Stimulated activated CD4-positive, alpha-beta T cell treated with anti-CD3 and anti-CD28 coated beads, TNF-alpha, amount 100 ng/mL, for 1 hour (primary cell): ENCODE measurements around the gene HOXB3.
"Not testable (repeated sequence)": the region's sequence is repeated elsewhere in the genome, so short reads cannot be mapped to it uniquely, and the experiment has no call there.

ENCODE experiments used
- DNase-seq, 3 donors: peaks; one replicate each; pipeline ENCODE4 v3.0.0-alpha.2; 2020; ENCODE audit warnings: low read depth in 3 of 3, low spot score in 1 of 3

The HOXB3 gene

GRCh38 chr17:48546924-48547807 is 42.9 kb downstream of the HOXB3 start:
- DNase-seq: no peak

GRCh38 chr17:48546137-48546923 is 43.7 kb downstream of the HOXB3 start:
- DNase-seq: no peak

- DNase-seq: no peak
Measured at GRCh38 chr17:48545539-48545938, 44.5 kb downstream of the HOXB3 start.

- DNase-seq: no peak
Measured at GRCh38 chr17:48545022-48545375, 45.0 kb downstream of the HOXB3 start, which contains the start of gene HOXB2. Gene HOXB2, minus strand, starts transcription at chr17:48545109. Its CDS starts 198 bp downstream, at chr17:48544911.

- no peak for DNase-seq
Measured at GRCh38 chr17:48544349-48545021, 45.6 kb downstream of the HOXB3 start.

- no peak for DNase-seq
Measured at GRCh38 chr17:48543854-48544348, 46.1 kb downstream of the HOXB3 start.

GRCh38 chr17:48543107-48543853 is 46.8 kb downstream of the HOXB3 start:
- no peak for DNase-seq

- DNase-seq: no peak
Measured at GRCh38 chr17:48542698-48543106, 47.3 kb downstream of the HOXB3 start.

- no peak for DNase-seq
Measured at GRCh38 chr17:48542114-48542656, 47.9 kb downstream of the HOXB3 start.

- DNase-seq: peak in 1 of 3 donors; percentile 50
Measured at GRCh38 chr17:48541577-48542113, 48.4 kb downstream of the HOXB3 start.

GRCh38 chr17:48541036-48541576 is 48.9 kb downstream of the HOXB3 start:
- no peak for DNase-seq

GRCh38 chr17:48540213-48540612 is 49.8 kb downstream of the HOXB3 start:
- no peak for DNase-seq

- DNase-seq: no peak
Measured at GRCh38 chr17:48539177-48539576, 50.9 kb downstream of the HOXB3 start.

GRCh38 chr17:48537316-48537715 is 52.7 kb downstream of the HOXB3 start:
- no peak for DNase-seq

GRCh38 chr17:48535793-48536559 is 54.1 kb downstream of the HOXB3 start:
- not testable (repeated sequence) for DNase-seq

- DNase-seq: no peak
Measured at GRCh38 chr17:48532261-48532660, 57.8 kb downstream of the HOXB3 start.

GRCh38 chr17:48530887-48531272 is 59.2 kb downstream of the HOXB3 start, which contains the start of gene HOXB1:
Gene HOXB1, minus strand, starts transcription at chr17:48531011. Its CDS starts 107 bp downstream, at chr17:48530904.
- no peak for DNase-seq

GRCh38 chr17:48530208-48530886 is 59.7 kb downstream of the HOXB3 start:
- DNase-seq: no peak

- DNase-seq: no peak
Measured at GRCh38 chr17:48529683-48530009, 60.4 kb downstream of the HOXB3 start.
